MG63 (cell line): ENCODE measurements around the gene CYP11A1. TPM values are rescaled to one million over a fixed set of nuclear protein-coding genes. Genes with fewer than 3 reads are reported as not detected.
"Not testable (repeated sequence)": the region's sequence is repeated elsewhere in the genome, so short reads cannot be mapped to it uniquely, and the experiment has no call there.

ENCODE experiments used
- DNase-seq: peaks from one replicate; pipeline ENCODE4 v3.0.0-alpha.2; 2020
- H3K27me3 ChIP-seq: fragments of 250-450 bp; sonication (Bioruptor Pico); 2 replicates; pipeline ENCODE4 v1.5.1; 2020; ENCODE audit warnings: mild to moderate bottlenecking, moderate library complexity
- H3K36me3 ChIP-seq: fragments of 250-450 bp; sonication (Bioruptor Pico); 2 replicates; pipeline ENCODE4 v1.5.1; 2020; ENCODE audit warnings: mild to moderate bottlenecking, moderate library complexity
- H3K4me3 ChIP-seq: fragments of 250-450 bp; sonication (Bioruptor Pico); 2 replicates; pipeline ENCODE4 v1.5.1; 2020; ENCODE audit warnings: mild to moderate bottlenecking, moderate library complexity
- H3K9me3 ChIP-seq: fragments of 250-450 bp; sonication (Bioruptor Pico); 2 replicates; pipeline ENCODE4 v1.5.1; 2020; ENCODE audit warnings: mild to moderate bottlenecking, moderate library complexity
- total RNA-seq: library from RNA; depleted of rRNA; stranded (reverse); fragments of >200 nt; shearing (Covaris generic); gene quantifications from 2 replicates; pipeline ENCODE4 v1.2.3, GENCODE V29; 2014; ENCODE audit warnings: low replicate concordance

Gene CYP11A1
- total RNA-seq, 1 experiment from 2014 or later: 6.3 TPM

GRCh38 chr15:74370471-74370870, 3.0 kb upstream of the CYP11A1 start:
- DNase-seq: no peak
- no peaks in the 10 kb centered on the region for H3K9me3 ChIP-seq
- no peaks in the 10 kb centered on the region; the same call in 1 of the 2 replicates for H3K27me3 ChIP-seq
- H3K4me3 ChIP-seq: no peak overlapping the region
- H3K36me3 ChIP-seq: no peaks in the 10 kb centered on the region; the same call in 1 of the 2 replicates

DNA sequence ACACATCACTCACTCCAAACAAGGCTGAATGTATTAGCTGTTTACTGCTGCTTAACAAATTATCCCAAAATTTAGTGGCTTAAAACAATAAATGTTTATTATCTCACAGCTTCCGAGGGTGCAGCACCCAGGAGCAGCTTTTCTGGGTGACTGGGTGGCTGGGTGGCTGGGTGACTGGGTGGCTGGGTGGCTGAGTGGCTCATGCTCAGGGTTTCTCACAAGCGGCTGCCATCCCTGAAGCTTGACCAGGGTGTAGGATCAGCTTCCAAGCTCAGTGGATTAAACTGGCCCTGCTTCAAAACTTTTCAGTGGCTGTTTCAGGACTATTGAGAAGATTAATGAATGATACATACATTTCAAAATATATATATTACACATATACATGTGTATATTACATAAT, 2.3 kb upstream of the CYP11A1 start:
- no peaks in the 10 kb centered on the region for H3K9me3 ChIP-seq
- H3K36me3 ChIP-seq: no peaks in the 10 kb centered on the region; the same call in 1 of the 2 replicates

GRCh38 chr15:74369084-74369745, 1.8 kb upstream of the CYP11A1 start:
- H3K4me3 ChIP-seq: no peak overlapping the region
- DNase-seq: no peak
- no peaks in the 10 kb centered on the region; the same call in 1 of the 2 replicates for H3K36me3 ChIP-seq
- H3K27me3 ChIP-seq: no peaks in the 10 kb centered on the region
- no peaks in the 10 kb centered on the region for H3K9me3 ChIP-seq

More for the DNA sequence above, 2.3 kb upstream of the CYP11A1 start:
- Histone ChIP-seq H3K27me3 (no peaks in the 10 kb centered on the region; the same call in 1 of the 2 replicates), H3K4me3 (no peak overlapping the region)
- DNase-seq: no peak

- Histone ChIP-seq H3K4me3 (no peak overlapping the region), H3K36me3 (no peaks in the 10 kb centered on the region; the same call in 1 of the 2 replicates), H3K9me3 (no peaks in the 10 kb centered on the region), H3K27me3 (no peaks in the 10 kb centered on the region)
- no peak for DNase-seq
Measured at GRCh38 chr15:74368121-74368520, 675 bp upstream of the CYP11A1 start.

GRCh38 chr15:74365598-74366445, 1.6 kb downstream of the CYP11A1 start:
- Histone ChIP-seq H3K9me3 (no peaks in the 10 kb centered on the region), H3K27me3 (no peaks in the 10 kb centered on the region), H3K4me3 (peak overlapping the region; percentile 84), H3K36me3 (no peaks in the 10 kb centered on the region; the same call in 1 of the 2 replicates)
- DNase-seq: peak; percentile 87

- DNase-seq: no peak
- Histone ChIP-seq H3K9me3 (no peaks in the 10 kb centered on the region), H3K36me3 (no peaks in the 10 kb centered on the region; the same call in 1 of the 2 replicates), H3K27me3 (no peaks in the 10 kb centered on the region), H3K4me3 (peak overlapping the region; percentile 84)
Measured at GRCh38 chr15:74364936-74365597, 2.4 kb downstream of the CYP11A1 start.

DNA sequence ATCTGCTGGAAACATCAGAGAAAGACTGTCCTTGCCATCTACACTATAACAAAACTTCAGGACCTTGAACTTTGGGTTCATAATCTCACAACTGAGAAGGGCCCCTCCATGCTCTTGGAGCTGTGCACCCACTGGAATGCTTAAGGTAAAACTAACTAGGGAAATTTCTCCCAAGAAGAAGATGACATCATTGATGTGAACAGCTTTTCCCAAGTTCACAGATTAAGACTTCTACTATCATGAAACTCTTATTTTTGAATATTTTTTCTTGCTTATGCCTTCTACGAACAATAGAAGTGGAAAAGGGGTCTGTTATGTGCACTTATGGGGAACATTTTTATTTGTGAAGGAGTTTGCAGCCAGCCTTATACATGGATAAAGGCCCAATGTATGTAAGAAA, 5.0 kb downstream of the CYP11A1 start:
- no peak overlapping the region for H3K4me3 ChIP-seq
- no peaks in the 10 kb centered on the region for H3K27me3 ChIP-seq
- no peaks in the 10 kb centered on the region; the same call in 1 of the 2 replicates for H3K36me3 ChIP-seq
- DNase-seq: no peak
- no peaks in the 10 kb centered on the region for H3K9me3 ChIP-seq

DNA sequence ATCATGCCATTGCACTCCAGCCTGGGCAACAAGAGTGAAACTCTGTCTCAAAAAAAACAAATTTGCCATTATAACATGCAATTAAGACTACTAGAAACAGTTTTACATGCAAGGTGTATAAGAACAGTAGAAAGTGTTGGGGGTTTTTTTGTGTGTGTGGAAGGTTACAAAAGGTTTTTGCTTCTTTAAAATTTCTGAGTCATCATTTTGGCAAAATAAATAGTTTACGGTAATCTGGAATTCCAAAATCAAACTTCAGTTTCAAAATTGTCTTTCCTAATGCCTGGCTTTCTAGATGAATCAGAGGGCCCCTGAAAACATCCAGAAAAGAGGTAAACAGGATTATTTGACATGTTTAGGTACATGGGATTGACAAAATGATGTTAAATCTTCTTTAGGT, 6.6 kb downstream of the CYP11A1 start:
- DNase-seq, H3K36me3 ChIP-seq, H3K4me3 ChIP-seq, H3K9me3 ChIP-seq, H3K27me3 ChIP-seq: not testable (repeated sequence)

- H3K4me3 ChIP-seq, H3K36me3 ChIP-seq, H3K27me3 ChIP-seq, DNase-seq, H3K9me3 ChIP-seq: not testable (repeated sequence)
Measured at GRCh38 chr15:74359376-74359775, 8.1 kb downstream of the CYP11A1 start.

GRCh38 chr15:74357514-74357913, 9.9 kb downstream of the CYP11A1 start:
- not testable (repeated sequence) for H3K27me3 ChIP-seq, H3K36me3 ChIP-seq, H3K4me3 ChIP-seq, H3K9me3 ChIP-seq, DNase-seq

- H3K27me3 ChIP-seq, H3K9me3 ChIP-seq, H3K36me3 ChIP-seq, DNase-seq, H3K4me3 ChIP-seq: not testable (repeated sequence)
Measured at GRCh38 chr15:74356050-74356449, 11.4 kb downstream of the CYP11A1 start.

GRCh38 chr15:74353992-74354391, 13.5 kb downstream of the CYP11A1 start:
- not testable (repeated sequence) for H3K4me3 ChIP-seq, H3K27me3 ChIP-seq, H3K9me3 ChIP-seq, DNase-seq, H3K36me3 ChIP-seq

- no peak for DNase-seq
- Histone ChIP-seq H3K4me3 (no peak overlapping the region), H3K36me3 (no peaks in the 10 kb centered on the region), H3K9me3 (no peaks in the 10 kb centered on the region), H3K27me3 (no peaks in the 10 kb centered on the region)
Measured at GRCh38 chr15:74352393-74352910, 15.0 kb downstream of the CYP11A1 start.

GRCh38 chr15:74351670-74352069, 15.8 kb downstream of the CYP11A1 start:
- Histone ChIP-seq H3K27me3 (no peaks in the 10 kb centered on the region), H3K9me3 (no peaks in the 10 kb centered on the region), H3K4me3 (no peak overlapping the region), H3K36me3 (no peaks in the 10 kb centered on the region)
- no peak for DNase-seq

GRCh38 chr15:74350295-74351275, 16.9 kb downstream of the CYP11A1 start:
- Histone ChIP-seq H3K36me3 (no peaks in the 10 kb centered on the region), H3K4me3 (no peak overlapping the region), H3K27me3 (no peaks in the 10 kb centered on the region), H3K9me3 (no peaks in the 10 kb centered on the region)
- no peak for DNase-seq

DNA sequence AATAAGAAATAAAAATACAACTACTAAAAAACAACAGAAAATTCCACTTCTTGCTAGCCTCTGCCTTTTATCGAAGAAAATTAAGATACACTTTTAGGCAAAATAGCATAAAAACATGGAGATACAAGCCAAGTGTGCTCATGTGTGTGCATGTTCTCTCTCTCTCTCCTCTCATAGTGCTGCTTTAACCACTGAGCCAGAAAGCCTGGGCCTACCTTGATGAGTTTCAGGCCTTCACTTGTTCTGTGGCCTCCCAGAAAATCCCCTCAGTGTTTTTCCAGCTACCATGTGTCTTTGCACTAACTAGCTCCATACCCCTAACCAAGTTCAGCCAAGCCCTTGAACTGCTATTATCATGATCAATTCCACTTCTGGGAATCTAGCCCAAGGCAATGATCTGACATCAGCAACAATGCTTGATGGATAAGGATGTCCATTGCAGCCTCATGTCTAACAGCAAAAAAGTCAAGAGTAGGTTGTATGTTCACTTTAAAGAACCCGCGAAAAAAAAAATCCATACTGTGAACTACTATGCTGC, 18.1 kb downstream of the CYP11A1 start:
- no peak for DNase-seq
- H3K4me3 ChIP-seq: no peak overlapping the region
- no peaks in the 10 kb centered on the region for H3K36me3 ChIP-seq
- H3K27me3 ChIP-seq: no peaks in the 10 kb centered on the region
- H3K9me3 ChIP-seq: no peaks in the 10 kb centered on the region
